ENCODE measurements around the gene PSMB4.

PSMB4 gene

DNA sequence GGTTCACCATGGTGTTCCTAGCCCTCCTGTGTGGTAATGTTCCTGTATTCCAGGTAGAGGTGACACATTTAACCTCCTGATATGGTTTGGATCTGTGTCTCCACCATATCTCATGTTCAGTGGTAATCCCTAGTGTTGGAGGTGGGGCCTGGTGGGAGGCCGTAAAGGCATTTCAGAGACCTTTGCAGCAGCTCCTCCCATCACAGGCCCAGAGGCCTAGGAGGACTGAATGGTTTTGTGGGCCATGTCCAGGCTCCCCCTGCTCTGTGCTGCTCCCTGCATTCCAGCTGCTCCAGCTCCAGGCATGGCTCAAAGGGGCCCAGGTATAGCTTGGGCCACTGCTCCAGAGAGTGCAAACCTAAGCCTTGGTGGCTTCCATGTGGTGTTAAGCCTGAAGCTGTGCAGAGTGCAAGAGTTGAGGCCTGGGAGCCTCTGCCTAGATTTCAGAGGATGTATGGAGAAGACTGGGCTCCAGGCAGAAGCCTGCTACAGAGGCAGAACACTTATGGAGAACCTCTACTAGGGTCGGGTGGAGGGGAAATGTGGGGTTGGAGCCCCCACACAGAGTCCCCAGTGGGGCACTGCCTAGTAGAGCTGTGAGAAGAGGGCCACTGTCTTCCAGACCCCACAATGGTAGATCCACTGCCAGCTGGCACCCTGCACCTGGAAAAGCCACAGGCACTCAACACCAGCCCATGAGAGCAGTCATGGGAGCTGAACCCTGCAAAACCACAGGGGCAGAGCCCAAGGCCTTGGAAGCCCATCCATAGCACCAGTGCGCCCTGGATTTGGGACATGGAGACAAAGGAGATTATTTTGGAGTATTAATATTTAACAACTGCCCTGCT is 36.8 kb upstream of the PSMB4 start:
- TF ChIP-seq, protein P1, sequence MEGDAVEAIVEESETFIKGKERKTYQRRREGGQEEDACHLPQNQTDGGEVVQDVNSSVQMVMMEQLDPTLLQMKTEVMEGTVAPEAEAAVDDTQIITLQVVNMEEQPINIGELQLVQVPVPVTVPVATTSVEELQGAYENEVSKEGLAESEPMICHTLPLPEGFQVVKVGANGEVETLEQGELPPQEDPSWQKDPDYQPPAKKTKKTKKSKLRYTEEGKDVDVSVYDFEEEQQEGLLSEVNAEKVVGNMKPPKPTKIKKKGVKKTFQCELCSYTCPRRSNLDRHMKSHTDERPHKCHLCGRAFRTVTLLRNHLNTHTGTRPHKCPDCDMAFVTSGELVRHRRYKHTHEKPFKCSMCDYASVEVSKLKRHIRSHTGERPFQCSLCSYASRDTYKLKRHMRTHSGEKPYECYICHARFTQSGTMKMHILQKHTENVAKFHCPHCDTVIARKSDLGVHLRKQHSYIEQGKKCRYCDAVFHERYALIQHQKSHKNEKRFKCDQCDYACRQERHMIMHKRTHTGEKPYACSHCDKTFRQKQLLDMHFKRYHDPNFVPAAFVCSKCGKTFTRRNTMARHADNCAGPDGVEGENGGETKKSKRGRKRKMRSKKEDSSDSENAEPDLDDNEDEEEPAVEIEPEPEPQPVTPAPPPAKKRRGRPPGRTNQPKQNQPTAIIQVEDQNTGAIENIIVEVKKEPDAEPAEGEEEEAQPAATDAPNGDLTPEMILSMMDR (IDR thresholded peaks at IDR 0.05), result no peak
- peaks cover 30 to 48% (median 37%) of the 10 kb centered on the region in 3 donors for H3K36me3 ChIP-seq
- H3K4me1 ChIP-seq, result peaks cover 0 to 4% (median 0%) of the 10 kb centered on the region in 4 donors
- H3K27me3 ChIP-seq, result no peaks in the 10 kb centered on the region
- peak in 1 of 2 donors; percentile 51 for DNase-seq
- intact Hi-C loops (cut with DNase I; ENCODE audit: low total_unique reads), result no loop called here
- H3K9me3 ChIP-seq, result no peaks in the 10 kb centered on the region
- H3K27ac ChIP-seq, result no peak overlapping the region
- H3K4me3 ChIP-seq, result no peak overlapping the region

DNA sequence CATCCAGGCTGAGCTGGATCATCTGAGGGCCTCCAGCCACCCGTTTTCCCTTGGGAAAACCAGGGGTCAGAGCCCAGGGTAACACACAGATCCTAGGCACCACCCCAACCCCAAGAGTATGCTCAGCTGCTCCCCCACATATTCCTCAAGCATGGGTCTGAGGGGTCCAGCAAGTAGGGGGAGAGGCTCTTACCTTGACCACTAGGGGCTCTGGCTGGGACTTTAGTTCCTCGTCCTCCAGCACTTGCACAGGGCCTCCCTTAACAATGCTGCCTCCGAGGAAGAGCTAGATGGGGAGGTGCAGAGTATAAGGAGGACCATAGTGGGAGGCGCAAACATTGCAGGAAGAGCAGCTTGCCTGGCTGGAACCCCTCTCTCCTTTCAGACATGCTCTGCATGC is 34.4 kb upstream of the PSMB4 start:
- no peaks in the 10 kb centered on the region for H3K27me3 ChIP-seq
- DNase-seq, result no peak
- peaks cover 0 to 26% (median 11%) of the 10 kb centered on the region in 4 donors for H3K4me1 ChIP-seq
- TF ChIP-seq, protein P1 (IDR thresholded peaks at IDR 0.05), result no peak
- intact Hi-C loops (cut with DNase I; ENCODE audit: low total_unique reads), result no loop called here
- H3K9me3 ChIP-seq, result no peaks in the 10 kb centered on the region
- peaks cover 37 to 57% (median 37%) of the 10 kb centered on the region in 3 donors for H3K36me3 ChIP-seq
- no peak overlapping the region for H3K27ac ChIP-seq
- no peak overlapping the region for H3K4me3 ChIP-seq

DNA sequence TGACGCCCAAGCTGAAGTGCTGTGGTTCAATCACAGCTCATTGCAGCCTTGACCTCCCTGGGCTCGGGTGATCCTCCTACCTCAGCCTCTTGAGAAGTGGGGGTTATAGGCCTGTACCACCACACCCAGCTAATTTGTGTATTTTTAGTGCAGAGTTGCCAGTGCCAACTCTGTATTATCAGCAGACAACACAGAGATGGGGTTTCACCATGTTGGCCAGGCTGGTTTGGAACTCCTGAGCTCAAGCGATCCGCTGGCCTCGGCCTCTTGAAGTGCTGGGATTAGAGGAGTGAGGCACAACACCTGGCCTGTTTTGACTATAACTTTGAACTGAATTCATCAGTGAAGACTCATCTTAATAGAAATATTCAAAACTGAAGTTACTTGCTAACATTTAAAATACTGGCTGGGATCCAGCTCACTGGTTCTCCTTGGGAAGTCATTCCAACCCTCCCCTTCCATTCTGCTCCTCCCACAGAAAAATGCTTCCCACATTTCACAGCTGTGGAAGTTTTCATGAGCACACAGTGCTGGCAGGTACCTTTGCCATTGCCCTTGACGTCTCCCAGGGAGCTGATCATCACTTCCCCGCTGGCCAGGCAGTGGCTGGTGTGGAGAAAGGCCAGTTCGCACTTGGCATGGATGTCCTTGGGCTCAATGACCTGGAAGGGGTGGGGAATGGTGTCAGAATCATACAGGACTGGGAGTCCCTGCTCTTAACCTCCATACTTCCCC is 31.5 kb upstream of the PSMB4 start:
- Histone ChIP-seq H3K27ac (no peak overlapping the region), H3K36me3 (peaks cover 31 to 52% (median 37%) of the 10 kb centered on the region in 3 donors), H3K4me3 (no peak overlapping the region), H3K9me3 (no peaks in the 10 kb centered on the region), H3K27me3 (no peaks in the 10 kb centered on the region), H3K4me1 (peaks cover 0 to 52% (median 37%) of the 10 kb centered on the region in 4 donors)
- TF ChIP-seq, protein P1 (IDR thresholded peaks at IDR 0.05), result no peak
- intact Hi-C loops (cut with DNase I; ENCODE audit: low total_unique reads), result no loop called here
- DNase-seq, result no peak

DNA sequence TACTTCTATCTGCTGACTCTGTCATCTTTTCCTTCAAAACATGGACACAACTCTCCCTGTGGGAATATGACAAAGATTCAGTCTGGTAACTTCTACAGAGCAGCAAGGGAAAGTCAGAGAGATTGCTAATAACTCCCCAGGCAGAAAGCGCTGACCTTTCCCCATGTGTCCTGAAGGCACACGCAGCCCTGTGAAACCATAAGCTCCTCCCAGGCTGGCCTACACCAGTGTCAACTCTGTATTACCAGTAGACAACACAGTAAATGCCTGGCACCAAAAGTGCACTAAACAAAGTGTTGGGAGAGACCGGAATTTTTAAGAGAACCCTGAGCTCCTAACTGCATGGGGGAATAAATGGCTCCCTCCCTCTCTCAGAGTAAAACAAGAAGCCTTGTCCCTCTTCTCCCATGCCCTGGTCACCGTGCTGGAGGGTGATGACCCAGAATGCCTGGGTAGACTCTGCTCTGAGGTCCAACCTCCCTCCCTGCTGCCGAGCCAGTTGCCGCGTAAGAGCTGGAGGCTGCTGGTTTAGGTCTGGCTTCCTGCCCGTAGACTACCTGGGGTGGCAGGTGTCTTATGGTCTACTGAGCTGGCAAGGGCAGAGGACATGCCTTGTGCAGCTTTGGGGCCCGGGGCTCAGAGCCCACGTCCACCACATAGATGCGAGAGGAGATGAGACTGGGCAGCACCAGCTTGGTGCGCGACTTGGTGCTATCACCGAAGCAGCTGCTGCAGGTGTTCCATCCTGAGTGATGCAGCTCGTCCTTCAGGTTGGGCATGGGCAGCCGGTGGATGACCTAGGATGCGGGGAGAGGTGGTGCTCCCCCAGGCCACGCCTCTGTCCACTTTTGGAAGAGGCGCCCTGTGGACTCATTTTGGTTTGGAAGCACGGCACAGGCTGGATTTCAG is 30.7 kb upstream of the PSMB4 start:
- TF ChIP-seq, protein P1 (IDR thresholded peaks at IDR 0.05), result no peak

DNA sequence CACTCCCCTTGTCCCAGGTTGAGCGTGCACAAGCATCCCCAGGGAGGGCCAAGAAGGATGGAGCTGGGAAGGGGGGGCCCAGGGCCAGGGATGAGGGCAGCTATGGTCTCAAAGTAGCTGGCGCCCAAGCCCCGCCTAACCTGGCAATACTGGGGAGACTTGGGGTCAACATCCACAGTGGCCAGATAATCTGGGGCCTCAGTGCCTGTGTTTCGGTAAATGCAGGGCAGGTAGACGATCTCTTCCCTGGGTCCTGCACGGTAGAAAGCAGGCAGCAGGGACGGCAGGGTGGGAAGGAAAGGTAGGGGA is 30.1 kb upstream of the PSMB4 start:
- Histone ChIP-seq H3K27ac (peak overlapping the region; percentile 71 to 88), H3K36me3 (peaks cover 22 to 40% (median 34%) of the 10 kb centered on the region in 3 donors), H3K4me3 (no peak overlapping the region), H3K27me3 (no peaks in the 10 kb centered on the region), H3K9me3 (no peaks in the 10 kb centered on the region), H3K4me1 (peaks cover 0 to 60% (median 44%) of the 10 kb centered on the region in 4 donors)
- TF ChIP-seq, protein P1 (IDR thresholded peaks at IDR 0.05), result no peak
- DNase-seq, result no peak
- intact Hi-C loops (cut with DNase I; ENCODE audit: low total_unique reads), result no loop called here

More for the DNA sequence above, 30.7 kb upstream of the PSMB4 start:
- intact Hi-C loops (cut with DNase I; ENCODE audit: low total_unique reads), result no loop called here
- Histone ChIP-seq H3K4me3 (no peak overlapping the region), H3K4me1 (peaks cover 0 to 59% (median 44%) of the 10 kb centered on the region in 4 donors), H3K27ac (no peak overlapping the region), H3K27me3 (no peaks in the 10 kb centered on the region), H3K36me3 (peaks cover 28 to 46% (median 37%) of the 10 kb centered on the region in 3 donors), H3K9me3 (no peaks in the 10 kb centered on the region)
- no peak for DNase-seq

Data from tibial artery (tissue), 4 donors.